ENCODE data around the gene IRF9.

IRF9 gene

GRCh38 chr14:24178399-24179178 is 17.5 kb downstream of the IRF9 start:
- no peak for DNase-seq (ENCODE audit: low spot score)

DNA sequence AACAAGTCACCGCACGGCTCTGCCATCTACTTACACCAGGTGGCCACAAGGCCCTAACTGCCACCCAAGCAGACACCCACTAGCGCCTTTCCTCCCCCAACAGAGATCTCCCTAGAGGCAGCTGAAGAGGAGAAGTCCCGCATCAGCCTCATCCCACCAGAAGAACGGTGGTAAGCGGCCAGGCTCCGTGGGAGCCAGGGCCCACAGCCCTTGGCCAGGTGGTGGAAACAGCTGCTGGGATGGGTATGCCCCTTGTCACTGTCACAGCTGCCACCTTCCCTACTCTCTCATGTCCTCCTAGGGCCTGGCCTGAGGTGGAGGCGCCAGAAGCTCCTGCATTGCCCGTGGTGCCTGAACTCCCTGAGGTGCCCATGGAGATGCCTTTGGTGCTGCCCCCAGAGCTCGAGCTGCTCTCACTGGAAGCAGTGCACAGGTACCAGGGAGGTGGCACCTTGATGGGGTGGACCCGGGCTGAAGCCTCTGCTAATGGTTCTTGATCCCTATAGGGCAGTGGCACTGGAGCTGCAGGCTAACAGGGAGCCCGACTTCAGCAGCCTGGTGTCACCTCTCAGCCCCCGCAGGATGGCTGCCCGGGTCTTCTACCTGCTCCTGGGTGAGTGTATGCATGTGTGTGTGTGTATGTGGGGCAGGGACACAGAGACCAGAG is 18.4 kb downstream of the IRF9 start:
- no peak for DNase-seq (ENCODE audit: low spot score)

GRCh38 chr14:24179961-24180796 is 19.1 kb downstream of the IRF9 start:
- DNase-seq (ENCODE audit: low spot score), result no peak

DNA sequence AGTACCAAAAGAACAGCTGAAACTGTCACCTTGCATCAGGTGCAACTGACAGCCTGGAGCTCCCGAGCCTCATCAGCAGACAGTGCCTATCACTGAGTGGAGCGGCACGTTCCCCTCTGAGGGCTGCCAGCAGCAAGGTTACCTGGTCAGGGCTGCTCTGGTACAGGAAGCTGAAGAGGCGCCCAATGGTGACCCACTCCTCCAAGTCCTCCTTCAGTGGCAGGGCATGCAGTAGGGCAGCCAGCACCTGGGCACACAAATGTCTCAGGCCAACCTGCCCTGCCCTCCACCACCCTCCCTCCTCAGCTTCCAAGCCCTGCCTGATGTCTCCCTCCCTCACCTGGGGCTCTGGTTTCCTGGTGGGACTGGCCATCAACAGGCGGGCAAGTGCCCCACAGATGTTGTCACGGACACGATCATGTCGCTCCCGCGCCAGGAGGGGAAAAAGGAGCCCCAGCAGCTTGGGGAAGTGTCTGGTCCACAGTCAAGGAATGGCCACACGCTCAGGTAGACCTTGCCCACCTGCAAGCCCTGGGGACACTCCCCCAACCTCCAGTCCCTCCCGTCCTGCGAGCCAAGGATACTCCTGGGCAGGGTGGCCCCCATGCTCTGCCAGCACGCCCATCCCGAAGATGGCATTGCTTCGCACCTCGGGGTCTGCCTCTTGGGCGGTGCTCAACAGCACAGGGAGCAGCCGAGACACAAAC is 20.5 kb downstream of the IRF9 start:
- DNase-seq (ENCODE audit: low spot score), result no peak

DNA sequence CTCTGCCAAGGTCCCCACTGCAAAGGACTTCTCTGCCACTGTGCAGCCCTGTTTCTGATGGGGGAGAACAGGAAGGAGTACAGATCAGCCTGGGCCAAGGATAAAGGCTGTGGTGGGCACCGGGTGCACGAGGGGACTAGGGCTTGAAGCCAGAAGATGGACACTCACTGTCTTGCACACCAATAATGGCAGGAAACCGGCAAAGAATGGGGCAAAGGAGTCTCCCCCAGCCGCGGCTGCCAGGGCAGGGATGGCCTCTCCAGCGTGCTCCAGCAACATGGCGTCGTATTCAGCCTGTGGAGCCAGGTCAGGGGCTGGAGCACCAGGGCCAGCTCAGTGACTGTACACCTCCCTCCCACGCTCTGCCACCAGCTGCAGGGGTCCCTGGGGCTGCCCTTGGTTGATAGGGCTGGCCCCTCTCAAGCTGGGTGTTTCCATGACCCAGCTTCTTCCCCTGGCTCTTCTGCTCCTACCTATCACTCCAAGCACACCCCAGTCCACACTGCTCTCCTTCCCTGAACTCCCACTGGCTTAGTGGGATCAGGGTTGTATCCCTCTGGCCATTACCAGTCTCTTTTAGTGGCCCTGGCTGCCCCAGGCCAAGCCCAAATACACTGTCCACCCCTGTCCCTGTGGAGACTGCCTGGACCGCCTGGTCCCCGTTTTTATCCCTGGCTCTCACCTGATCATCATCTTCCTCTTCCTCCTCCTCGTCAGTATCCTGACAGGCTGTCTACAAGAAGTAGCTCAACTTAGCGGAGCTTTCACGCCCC is 21.2 kb downstream of the IRF9 start:
- no peak for DNase-seq (ENCODE audit: low spot score)

- no peak for DNase-seq (ENCODE audit: low spot score)
These were observed 22.0 kb downstream of the IRF9 start for GRCh38 chr14:24183014-24183481.

- no peak for DNase-seq (ENCODE audit: low spot score)
These were observed 23.3 kb downstream of the IRF9 start for GRCh38 chr14:24184104-24184970.

DNA sequence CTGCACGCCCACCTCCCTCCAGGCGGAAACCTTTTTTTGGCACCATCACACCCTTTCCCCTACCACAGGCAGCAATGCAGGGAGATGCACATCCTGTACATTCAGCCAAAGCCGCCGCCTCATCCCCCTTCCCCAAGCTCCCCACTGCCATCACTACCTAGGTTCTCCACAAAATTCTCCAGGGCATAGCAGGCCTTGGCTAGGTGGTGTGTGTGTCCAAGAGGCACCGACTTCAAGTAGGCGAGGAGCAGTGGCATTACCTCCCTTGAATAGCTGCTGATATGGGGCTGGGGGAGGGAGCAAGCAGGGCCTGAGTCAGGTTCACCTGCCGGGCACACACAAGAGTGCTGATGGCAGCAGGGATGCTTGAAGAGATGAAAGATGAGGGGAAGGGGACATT is 24.0 kb downstream of the IRF9 start:
- no peak for DNase-seq (ENCODE audit: low spot score)

GRCh38 chr14:24185741-24186140 is 24.7 kb downstream of the IRF9 start:
- no peak for DNase-seq (ENCODE audit: low spot score)

DNA sequence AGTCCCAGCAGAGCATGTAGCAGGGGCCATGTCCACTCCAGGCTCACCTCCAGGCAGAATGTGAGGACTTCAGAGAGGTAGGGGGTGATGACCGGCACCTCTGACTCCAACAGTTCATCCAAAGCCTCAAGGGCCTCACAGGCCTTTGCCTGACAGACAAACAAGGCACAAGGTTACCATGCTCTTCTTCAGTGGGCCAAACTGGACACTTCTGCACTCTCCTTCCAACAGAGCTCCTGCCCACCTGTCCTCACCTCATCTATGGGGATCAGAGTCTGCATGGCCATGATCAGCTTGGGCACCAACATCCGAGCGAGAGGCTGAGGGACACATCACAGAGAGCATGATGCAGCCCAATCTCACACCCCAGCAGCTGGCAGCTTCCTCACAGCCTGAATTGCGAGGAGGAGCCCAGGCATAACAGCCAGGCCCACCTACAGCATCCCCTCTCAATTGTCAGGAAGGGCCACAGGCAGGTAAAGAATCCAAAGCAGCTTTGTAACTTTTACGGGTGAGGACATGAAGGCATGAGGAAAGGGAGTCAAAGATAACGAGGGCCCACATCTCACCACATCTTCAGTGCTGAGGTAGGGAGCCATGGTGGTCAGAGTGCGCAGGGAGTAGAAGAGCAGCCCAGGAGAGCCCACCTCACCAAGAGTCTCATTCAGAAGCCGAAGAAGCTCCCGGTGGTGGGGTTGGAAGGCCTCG is 25.9 kb downstream of the IRF9 start:
- no peak for DNase-seq (ENCODE audit: low spot score)

- no peak for DNase-seq (ENCODE audit: low spot score)
These were observed 26.5 kb downstream of the IRF9 start for GRCh38 chr14:24187539-24187915.

GRCh38 chr14:24188251-24189058 is 27.4 kb downstream of the IRF9 start, which contains the start of gene IPO4:
TSS of gene IPO4 (minus strand) at chr14:24188816. CDS start at chr14:24188787, 29 bp downstream.
- peak; percentile 98 for DNase-seq (ENCODE audit: low spot score)

DNA sequence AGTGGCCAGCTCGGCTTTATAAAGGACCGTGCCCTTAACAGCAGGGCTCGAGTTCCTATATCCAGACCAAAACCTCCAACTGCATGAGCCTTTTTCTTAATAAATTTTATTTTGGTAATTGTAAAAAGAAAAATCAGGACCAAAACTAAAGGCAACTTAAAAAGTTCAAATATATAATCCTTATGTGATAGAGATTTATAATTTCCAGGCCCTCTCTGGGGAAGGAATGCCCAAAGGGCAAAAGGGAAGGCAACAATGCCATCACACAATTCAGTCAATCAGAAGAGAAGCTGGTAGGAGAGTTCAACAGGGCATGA is 28.0 kb downstream of the IRF9 start:
- DNase-seq (ENCODE audit: low spot score), result no peak

GRCh38 chr14:24189460-24189859 is 28.4 kb downstream of the IRF9 start:
- DNase-seq (ENCODE audit: low spot score), result no peak

DNA sequence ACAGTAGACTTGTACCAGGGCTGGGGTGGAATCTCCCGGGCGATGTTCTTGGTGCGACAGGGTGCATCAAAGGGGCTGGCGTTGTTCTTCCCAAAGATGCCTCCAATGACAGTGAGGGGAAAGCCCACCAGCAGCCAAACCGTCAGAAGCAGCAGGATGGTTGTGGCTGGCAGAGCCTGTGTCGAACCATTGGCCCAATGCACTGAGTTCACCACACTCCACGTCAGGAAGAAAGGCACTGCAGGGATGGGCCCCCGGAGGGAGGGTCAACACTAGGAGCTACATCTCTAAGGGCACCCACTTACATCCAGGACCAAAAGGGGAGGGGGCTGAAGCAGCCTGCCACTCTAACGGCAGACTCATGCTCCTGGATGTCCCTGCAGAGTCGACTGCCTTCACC is 29.4 kb downstream of the IRF9 start:
- DNase-seq (ENCODE audit: low spot score), result no peak

DNA sequence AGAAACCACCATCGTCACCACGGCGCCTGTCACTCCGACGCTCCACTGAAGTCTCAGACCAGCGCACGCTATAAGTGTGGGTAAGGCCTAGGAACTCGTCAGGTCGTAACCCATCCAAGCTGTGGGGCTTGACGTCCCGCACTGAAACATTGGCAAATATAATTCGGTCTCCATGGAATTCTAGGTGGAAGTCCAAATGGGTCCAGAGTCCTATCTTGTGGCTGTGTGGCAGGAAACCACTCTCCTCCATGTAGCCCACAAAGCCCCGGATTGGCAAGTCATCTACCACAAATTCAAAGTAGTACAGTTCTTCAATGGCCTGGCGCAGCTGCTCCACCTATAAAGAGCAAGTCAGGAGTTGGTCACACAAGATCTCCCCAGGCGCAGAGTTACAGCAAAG is 31.9 kb downstream of the IRF9 start:
- no peak for DNase-seq (ENCODE audit: low spot score)

DNA sequence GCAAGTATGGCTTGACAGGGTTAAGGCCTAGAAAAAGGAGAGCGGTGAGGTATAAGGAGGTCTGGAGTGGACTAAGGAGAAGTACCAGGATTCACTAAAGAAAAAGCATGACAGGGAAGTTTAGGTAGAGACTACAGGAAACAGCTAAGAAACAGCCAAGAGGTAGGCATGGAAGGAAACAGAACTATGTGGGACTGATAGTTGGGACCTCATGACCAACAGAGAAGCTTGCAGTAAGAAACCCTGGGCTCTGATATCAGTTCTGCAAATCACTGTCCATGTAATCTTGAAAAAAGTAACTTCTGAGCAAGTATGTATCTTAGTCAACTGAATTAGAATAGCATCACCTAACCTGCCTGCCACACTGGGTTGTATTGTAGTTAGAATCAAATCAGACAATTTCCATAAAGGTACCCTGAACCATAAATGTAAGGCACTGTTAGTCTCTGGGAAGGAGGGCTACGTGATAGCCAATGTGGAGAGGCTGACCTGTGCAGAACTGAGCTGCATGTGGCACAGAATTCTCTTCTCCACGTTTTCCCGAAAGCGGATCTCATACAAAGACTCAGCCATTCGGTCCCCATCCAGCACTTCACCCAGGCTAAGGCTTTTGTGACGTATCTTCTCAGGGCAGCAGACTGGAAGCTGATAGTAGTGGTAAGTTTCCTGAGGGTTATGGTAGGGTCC is 33.3 kb downstream of the IRF9 start:
- DNase-seq (ENCODE audit: low spot score), result no peak

DNA sequence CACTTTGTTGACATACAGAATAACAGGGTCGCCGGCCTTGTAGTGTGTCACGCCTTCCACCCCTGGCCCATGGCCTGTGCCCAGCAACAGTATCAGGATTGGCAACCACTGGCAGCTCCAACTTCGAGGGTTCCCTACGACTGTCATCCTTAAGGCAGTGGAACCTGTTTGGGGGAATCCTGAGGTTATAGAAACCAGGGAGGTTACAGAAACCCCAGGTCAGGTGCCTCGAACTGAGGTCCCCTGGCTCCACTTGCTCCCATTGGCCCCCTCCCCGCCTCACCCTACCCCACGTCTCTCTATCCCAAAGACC is 33.8 kb downstream of the IRF9 start:
- DNase-seq (ENCODE audit: low spot score), result no peak

Data from HuH-7.5 (cell line).